ENCODE measurements around the gene FASTKD1. TPM values are rescaled to one million over a fixed set of nuclear protein-coding genes. Genes with fewer than 3 reads are reported as not detected.
"Not testable (repeated sequence)": the region's sequence is repeated elsewhere in the genome, so short reads cannot be mapped to it uniquely, and the experiment has no call there.

Gene FASTKD1
- total RNA-seq, 1 donor, result 17.6 TPM

GRCh38 chr2:169528271-169528701 is 45.4 kb downstream of the FASTKD1 start:
- H3K4me3 ChIP-seq (ENCODE audit: low read depth, low read length), result no peak overlapping the region
- peak; percentile 62 for DNase-seq (ENCODE audit: low read depth)
- peak; percentile 84 for TF ChIP-seq CTCF (IDR thresholded peaks at IDR 0.05; ENCODE audit: insufficient read depth, low read length)

GRCh38 chr2:169526451-169526850 is 47.2 kb downstream of the FASTKD1 start:
- H3K4me3 ChIP-seq (ENCODE audit: low read depth, low read length), result no peak overlapping the region
- DNase-seq (ENCODE audit: low read depth), result no peak
- TF ChIP-seq CTCF (IDR thresholded peaks at IDR 0.05; ENCODE audit: insufficient read depth, low read length), result no peak

GRCh38 chr2:169525434-169525833 is 48.2 kb downstream of the FASTKD1 start:
- TF ChIP-seq CTCF (IDR thresholded peaks at IDR 0.05; ENCODE audit: insufficient read depth, low read length), result no peak
- H3K4me3 ChIP-seq (ENCODE audit: low read depth, low read length), result no peak overlapping the region
- no peak for DNase-seq (ENCODE audit: low read depth)

GRCh38 chr2:169523681-169524080 is 50.0 kb downstream of the FASTKD1 start:
- no peak for DNase-seq (ENCODE audit: low read depth)
- no peak overlapping the region for H3K4me3 ChIP-seq (ENCODE audit: low read depth, low read length)
- no peak for TF ChIP-seq CTCF (IDR thresholded peaks at IDR 0.05; ENCODE audit: insufficient read depth, low read length)

- DNase-seq (ENCODE audit: low read depth), result no peak
- TF ChIP-seq CTCF (IDR thresholded peaks at IDR 0.05; ENCODE audit: insufficient read depth, low read length), result no peak
- H3K4me3 ChIP-seq (ENCODE audit: low read depth, low read length), result no peak overlapping the region
These were observed 52.8 kb downstream of the FASTKD1 start for GRCh38 chr2:169520896-169521295.

- DNase-seq (ENCODE audit: low read depth); H3K4me3 ChIP-seq (ENCODE audit: low read depth, low read length): not testable (repeated sequence)
These were observed 57.1 kb downstream of the FASTKD1 start for GRCh38 chr2:169516488-169516995.

- DNase-seq (ENCODE audit: low read depth); H3K4me3 ChIP-seq (ENCODE audit: low read depth, low read length): not testable (repeated sequence)
These were observed 58.9 kb downstream of the FASTKD1 start for GRCh38 chr2:169514758-169515157.

GRCh38 chr2:169513926-169514325 is 59.7 kb downstream of the FASTKD1 start:
- no peak overlapping the region for H3K4me3 ChIP-seq (ENCODE audit: low read depth, low read length)
- no peak for TF ChIP-seq CTCF (IDR thresholded peaks at IDR 0.05; ENCODE audit: insufficient read depth, low read length)
- no peak for DNase-seq (ENCODE audit: low read depth)
